K562 (cell line): ENCODE data around the gene TSPAN15. TPM values are rescaled to one million over a fixed set of nuclear protein-coding genes. Genes with fewer than 3 reads are reported as not detected.

ENCODE experiments used
- AFF1 ChIP-seq, 2 experiments: fragments of 450-650 bp; IDR thresholded peaks; 2 replicates each; pipeline ENCODE4 v1.6.1; 2018; ENCODE audit warnings: mild to moderate bottlenecking in 2 of 2, low read depth in 1 of 2; ENCODE audit not compliant: partially characterized antibody in 2 of 2
- BCOR ChIP-seq: fragments of 450-650 bp; IDR thresholded peaks from 2 replicates; pipeline ENCODE4 v1.6.1; 2016
- BMI1 ChIP-seq: fragments of 150-350 bp; IDR thresholded peaks from 2 replicates; pipeline ENCODE4 v1.6.1; 2014; ENCODE audit warnings: low read length
- CBX8 ChIP-seq: fragments of 200-600 bp; sonication (generic); IDR thresholded peaks from 2 replicates; pipeline ENCODE4 v1.6.1; 2012; ENCODE audit warnings: borderline replicate concordance, mixed run types, low read depth, mild to moderate bottlenecking, moderate library complexity, mixed read lengths, low read length, control low read depth, inconsistent platforms; ENCODE audit not compliant: poor library complexity, severe bottlenecking; ENCODE audit errors: extremely low read depth
- MEF2D ChIP-seq: conservative IDR thresholded peaks from 2 replicates; pipeline ENCODE4 v1.6.1; 2016; ENCODE audit warnings: low read depth, missing genetic modification characterization, missing compliant biosample characterization
- NCOA2 ChIP-seq, 2 experiments: fragments of 450-650 bp; IDR thresholded peaks; 2 replicates each; pipeline ENCODE4 v1.6.1; 2018; ENCODE audit warnings: mild to moderate bottlenecking in 2 of 2, moderate library complexity in 1 of 2; ENCODE audit not compliant: partially characterized antibody in 2 of 2
- NCOA6 ChIP-seq: fragments of 450-650 bp; IDR thresholded peaks from 2 replicates; pipeline ENCODE4 v1.6.1; 2017; ENCODE audit warnings: mild to moderate bottlenecking
- NEUROD1 ChIP-seq: fragments of 150-350 bp; IDR thresholded peaks from 2 replicates; pipeline ENCODE4 v1.6.1; 2014; ENCODE audit warnings: borderline replicate concordance, low read length, low read depth; ENCODE audit not compliant: partially characterized antibody
- RBFOX2 ChIP-seq: fragments of 200-400 bp; formaldehyde crosslinking; IDR thresholded peaks from 2 replicates; pipeline ENCODE4 v1.6.1; 2017; ENCODE audit warnings: low read depth, mild to moderate bottlenecking, low read length, moderate library complexity
- SETDB1 ChIP-seq: IDR thresholded peaks from one replicate; pipeline ENCODE4 v1.6.1; 2012; ENCODE audit warnings: low read length, control low read depth, inconsistent platforms
- SP2 ChIP-seq: IDR thresholded peaks from 2 replicates; pipeline ENCODE4 v1.6.1; 2011; ENCODE audit warnings: mild to moderate bottlenecking, low read depth, low read length, moderate library complexity; ENCODE audit not compliant: poor library complexity, severe bottlenecking; ENCODE audit errors: extremely low read depth
- TRIM28 ChIP-seq: fragments of 450-650 bp; IDR thresholded peaks from 2 replicates; pipeline ENCODE4 v1.6.1; 2017
- ZC3H8 ChIP-seq: fragments of 450-650 bp; IDR thresholded peaks from 2 replicates; pipeline ENCODE4 v1.6.1; 2017
- ZNF518B ChIP-seq: fragments of 250-450 bp; sonication (Bioruptor Pico); IDR thresholded peaks from 2 replicates; pipeline ENCODE4 v1.5.0; 2021; ENCODE audit warnings: mild to moderate bottlenecking, moderate library complexity
- ZNF695 ChIP-seq: fragments of 450-650 bp; formaldehyde crosslinking; IDR thresholded peaks from 2 replicates; pipeline ENCODE4 v1.4.0; 2020; ENCODE audit warnings: mild to moderate bottlenecking, moderate library complexity
- polyA plus RNA-seq, 8 experiments: library from polyadenylated mRNA; depleted of rRNA in 4 of 8; stranded (reverse) in 5 of 8; unstranded in 3 of 8; fragments of >200 nt; fragmentation: Nextera tagmentation in 2 of 8; fragmentation: Illumina TruSeq in 1 of 8; extraction: Ambion mirVana in 2 of 8; extraction: Trizol in 1 of 8; gene quantifications; 2 replicates each; pipeline versions ENCODE4 v1.2.1 to v1.2.3, GENCODE V29; 2011 to 2014; ENCODE audit warnings: inconsistent platforms in 1 of 8, missing spikeins in 1 of 8
- total RNA-seq, 7 experiments: library from RNA; depleted of rRNA in 6 of 7; stranded (reverse); fragments of >200 nt in 6 of 7; fragmentation: Illumina TruSeq in 2 of 7; extraction: Trizol in 2 of 7; gene quantifications; 2 replicates each; pipeline versions ENCODE4 v1.2.1 to v1.2.3, GENCODE V29; 2011 to 2021; ENCODE audit warnings: low replicate concordance in 1 of 7
- TF ChIP-seq, protein P1 (sequence below): fragments of 250-450 bp; sonication (Bioruptor Pico); IDR thresholded peaks from 2 replicates; pipeline ENCODE4 v1.8.0; 2022; ENCODE audit warnings: moderate library complexity, mild to moderate bottlenecking, inconsistent platforms
- TF ChIP-seq, protein P2 (sequence below): fragments of 250-450 bp; sonication (Bioruptor Pico); IDR thresholded peaks from 2 replicates; pipeline ENCODE4 v1.8.0; 2021; ENCODE audit warnings: mild to moderate bottlenecking, moderate library complexity

The TSPAN15 gene
- total and polyA plus RNA-seq, 9 of the 15 experiments (the other 6 are each of a cell fraction or from before 2014, with no cell fraction given) = 0.33 to 1.0 (median 0.45) TPM; not detected in 2

DNA sequence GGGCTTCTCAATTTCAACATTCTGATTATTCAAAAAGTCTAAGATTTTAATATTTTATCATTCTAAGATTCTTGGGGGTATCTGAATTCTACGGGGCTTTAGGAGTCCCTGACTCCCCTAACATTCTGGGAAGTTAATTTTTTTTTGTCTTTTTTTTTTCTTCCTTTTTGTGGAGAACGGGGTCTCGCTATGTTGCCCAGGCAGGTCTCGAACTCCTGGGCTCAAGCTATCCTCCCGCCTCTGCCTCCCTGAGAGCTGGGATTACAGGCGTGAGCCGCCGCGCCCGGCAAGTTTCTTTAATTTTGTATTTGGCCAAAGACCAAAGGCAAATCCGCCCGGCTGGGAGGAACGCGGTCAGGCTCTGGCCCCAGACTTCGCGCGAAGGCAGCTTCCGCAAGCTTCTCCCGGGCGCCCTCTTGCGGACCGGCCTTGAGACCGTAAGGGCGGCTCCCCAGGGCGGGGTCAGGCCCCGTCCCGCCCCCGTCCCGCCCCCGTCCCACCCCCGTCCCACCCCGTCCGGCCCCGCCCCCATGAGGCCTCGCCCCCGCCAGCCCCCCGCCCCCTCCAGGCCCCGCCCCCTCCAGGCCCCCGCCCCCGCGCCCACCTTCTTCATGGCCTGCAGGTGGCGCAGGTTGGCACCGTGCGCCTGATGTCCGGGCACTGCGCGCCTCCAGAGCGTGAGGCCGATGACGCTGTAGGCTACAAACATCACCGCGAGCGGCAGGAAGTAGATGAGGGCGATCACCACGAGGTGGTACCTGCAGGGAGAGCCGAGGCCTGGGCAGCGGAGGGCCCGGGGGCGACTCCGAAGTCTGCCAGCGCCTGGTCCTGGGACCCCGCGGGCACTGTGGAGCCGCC is 42.7 kb upstream of the TSPAN15 start (continued):
- TF ChIP-seq SETDB1 (no peak), BMI1 (no peak), RBFOX2 (peak; percentile 77), NCOA6 (no peak), SP2 (no peak), MEF2D (no peak), BCOR (peak; percentile 88), NEUROD1 (no peak), CBX8 (no peak), NCOA2 (IDR thresholded peaks at IDR 0.05; ENCODE audit: partially characterized antibody in 2 of 2) (no peak), ZNF518B (CRISPR knock-in tag) (no peak), TRIM28 (0 out of 2 replicates have a peak, but pooled peaks have one; percentile 21), ZNF695 (CRISPR knock-in tag) (no peak), ZC3H8 (no peak), AFF1 (IDR thresholded peaks at IDR 0.05; ENCODE audit: low read depth in 1 of 2, partially characterized antibody in 2 of 2) (peak; percentile 16 to 44)
- TF ChIP-seq, protein P1, sequence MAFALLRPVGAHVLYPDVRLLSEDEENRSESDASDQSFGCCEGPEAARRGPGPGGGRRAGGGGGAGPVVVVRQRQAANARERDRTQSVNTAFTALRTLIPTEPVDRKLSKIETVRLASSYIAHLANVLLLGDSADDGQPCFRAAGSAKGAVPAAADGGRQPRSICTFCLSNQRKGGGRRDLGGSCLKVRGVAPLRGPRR (CRISPR knock-in tag) = 0 out of 2 replicates have a peak, but pooled peaks have one; percentile 8
- TF ChIP-seq, protein P2, sequence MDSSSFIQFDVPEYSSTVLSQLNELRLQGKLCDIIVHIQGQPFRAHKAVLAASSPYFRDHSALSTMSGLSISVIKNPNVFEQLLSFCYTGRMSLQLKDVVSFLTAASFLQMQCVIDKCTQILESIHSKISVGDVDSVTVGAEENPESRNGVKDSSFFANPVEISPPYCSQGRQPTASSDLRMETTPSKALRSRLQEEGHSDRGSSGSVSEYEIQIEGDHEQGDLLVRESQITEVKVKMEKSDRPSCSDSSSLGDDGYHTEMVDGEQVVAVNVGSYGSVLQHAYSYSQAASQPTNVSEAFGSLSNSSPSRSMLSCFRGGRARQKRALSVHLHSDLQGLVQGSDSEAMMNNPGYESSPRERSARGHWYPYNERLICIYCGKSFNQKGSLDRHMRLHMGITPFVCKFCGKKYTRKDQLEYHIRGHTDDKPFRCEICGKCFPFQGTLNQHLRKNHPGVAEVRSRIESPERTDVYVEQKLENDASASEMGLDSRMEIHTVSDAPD (CRISPR knock-in tag) = 0 out of 2 replicates have a peak, but pooled peaks have one; percentile 67
